T-cell (primary cell): ENCODE measurements around the gene ARHGAP12. TPM values are rescaled to one million over a fixed set of nuclear protein-coding genes. Genes with fewer than 3 reads are reported as not detected.

Experiments used
- ATAC-seq, 4 experiments: fragments of 200-7000 bp in 3 of 4; fragments of 150-1000 bp in 1 of 4; cut with Tn5 transposase; replicated peaks in 1 of 4; 1 replicate in 3 of 4; 2 replicates in 1 of 4; pipeline ENCODE4 v1.10.0; 2021; ENCODE audit warnings: moderate library complexity in 3 of 4, mild to moderate bottlenecking in 2 of 4, moderate number of reproducible peaks in 1 of 4
- CTCF ChIA-PET, 2 donors: fragments of 300-600 bp; sonication (Branson Sonifier 250); formaldehyde crosslinking; loops; one replicate each; lab custom pipeline; 2022; ENCODE audit warnings: antibody characterized with exemption in 2 of 2; lab: Charles Lee
- POLR2A ChIA-PET, 2 donors: fragments of 300-600 bp; sonication (Branson Sonifier 250); formaldehyde crosslinking; loops; one replicate each; lab custom pipeline; 2022; ENCODE audit warnings: antibody characterized with exemption in 2 of 2; lab: Charles Lee
- DNase-seq, 35 experiments: peaks; one replicate each; pipeline versions ENCODE4 v3.0.0 to v3.0.0-alpha.2; 2013 to 2023
- H3K27ac ChIP-seq: one replicate; pipeline ENCODE4 v1.5.1; 2013; ENCODE audit warnings: low read length
- H3K27me3 ChIP-seq, 2 experiments: replicated peaks in 1 of 2; 1 replicate in 1 of 2; 2 replicates in 1 of 2; pipeline versions ENCODE4 v1.6.1 to v1.7.0; 2013; ENCODE audit warnings: low read length in 1 of 2, mixed read lengths in 1 of 2; ENCODE audit not compliant: control insufficient read depth in 2 of 2, insufficient read depth in 2 of 2; ENCODE audit errors: extremely low read depth in 1 of 2
- H3K36me3 ChIP-seq, 2 donors: 1 replicate in 1 of 2; 2 replicates in 1 of 2; pipeline versions ENCODE4 v1.6.1 to v1.7.0; 2013; ENCODE audit warnings: low read length in 1 of 2; ENCODE audit not compliant: control insufficient read depth in 2 of 2, insufficient read depth in 1 of 2; ENCODE audit errors: extremely low read depth in 1 of 2
- H3K4me1 ChIP-seq, 2 experiments: 1 replicate in 1 of 2; 2 replicates in 1 of 2; pipeline versions ENCODE4 v1.6.1 to v1.7.0; 2013; ENCODE audit warnings: low read length in 2 of 2, mixed read lengths in 1 of 2; ENCODE audit not compliant: insufficient read depth in 2 of 2, control insufficient read depth in 1 of 2; ENCODE audit errors: extremely low read depth in 1 of 2
- H3K4me3 ChIP-seq, 2 donors: 1 replicate in 1 of 2; 2 replicates in 1 of 2; pipeline versions ENCODE4 v1.5.1 to v1.7.0; 2013; ENCODE audit warnings: mild to moderate bottlenecking in 2 of 2, low read length in 1 of 2, moderate library complexity in 1 of 2; ENCODE audit not compliant: control insufficient read depth in 1 of 2; ENCODE audit errors: extremely low read depth in 1 of 2
- H3K9me3 ChIP-seq: 2 replicates; pipeline ENCODE4 v1.7.0; 2013
- H3K27ac Mint-ChIP-seq, 2 donors: one replicate each; pipeline ENCODE4 v1.8.0; 2020 to 2021; ENCODE audit warnings: mild to moderate bottlenecking in 2 of 2, mixed read lengths in 2 of 2
- H3K27me3 Mint-ChIP-seq, 2 donors: one replicate each; pipeline ENCODE4 v1.8.0; 2021 to 2022; ENCODE audit warnings: mixed read lengths in 2 of 2
- H3K36me3 Mint-ChIP-seq: one replicate; pipeline ENCODE4 v1.8.0; 2021; ENCODE audit warnings: mixed read lengths
- H3K4me1 Mint-ChIP-seq, 3 donors: one replicate each; pipeline ENCODE4 v1.8.0; 2020 to 2022; ENCODE audit warnings: mixed read lengths in 3 of 3, mild to moderate bottlenecking in 1 of 3
- H3K4me3 Mint-ChIP-seq, 3 donors: one replicate each; pipeline ENCODE4 v1.8.0; 2020 to 2022; ENCODE audit warnings: mild to moderate bottlenecking in 3 of 3, mixed read lengths in 3 of 3, moderate library complexity in 3 of 3
- H3K9me3 Mint-ChIP-seq, 3 donors: one replicate each; pipeline ENCODE4 v1.8.0; 2020 to 2022; ENCODE audit warnings: mixed read lengths in 3 of 3
- WGBS: methylation state at CpG from one replicate; pipeline ENCODE4 v1.1.5; 2013; ENCODE audit warnings: missing lambda C conversion rate; ENCODE audit not compliant: insufficient coverage; 5-methylcytosine and 5-hydroxymethylcytosine counted together
- total RNA-seq, 35 experiments: library from RNA in 6 of 35; stranded (reverse) in 6 of 35; fragments of 120-200 nt in 1 of 35; gene quantifications; one replicate each; pipeline versions ENCODE4 v1.2.1 to v1.2.4 and lab custom pipeline; 2013 to 2026

Gene ARHGAP12
- total RNA-seq, 5 donors from 2014 or later (not counting 1 experiment from before 2014, with no cell fraction given), result 19.1 to 24.6 (median 23.0) TPM

GRCh38 chr10:31757831-31758230 lies 170.8 kb downstream of the ARHGAP12 start:
- Histone ChIP-seq H3K27ac (no peak overlapping the region), H3K4me3 (no peak overlapping the region), H3K36me3 (no peaks in the 10 kb centered on the region), H3K27me3 (no peaks in the 10 kb centered on the region), H3K9me3 (no peaks in the 10 kb centered on the region), H3K4me1 (peaks cover 7 to 15% of the 10 kb centered on the region in 2 experiments)
- DNase-seq (no peak), ATAC-seq (no peak)
- no peaks in the 10 kb centered on the region for H3K27me3 Mint-ChIP-seq
- H3K27ac Mint-ChIP-seq, result no peak overlapping the region
- peaks cover 13 to 15% (median 13%) of the 10 kb centered on the region in 3 donors for H3K4me1 Mint-ChIP-seq
- peak overlapping the region in 2 of 3 donors; percentile 39 to 93 for H3K4me3 Mint-ChIP-seq
- ChIA-PET POLR2A (interaction anchor here in 1 of 2 donors (0.6 kb wide), 1 partner anchor 843 kb away, joined by 3 read pairs; no protein-coding TSS in a partner anchor), CTCF (interaction anchor here in 1 of 2 donors (0.6 kb wide), 1 partner anchor 726 kb away, joined by 3 read pairs; no protein-coding TSS in a partner anchor)
- no peaks in the 10 kb centered on the region for H3K9me3 Mint-ChIP-seq
- 100% methylated on average over 4 of the region's 7 CpGs for WGBS
- no peaks in the 10 kb centered on the region for H3K36me3 Mint-ChIP-seq

DNA sequence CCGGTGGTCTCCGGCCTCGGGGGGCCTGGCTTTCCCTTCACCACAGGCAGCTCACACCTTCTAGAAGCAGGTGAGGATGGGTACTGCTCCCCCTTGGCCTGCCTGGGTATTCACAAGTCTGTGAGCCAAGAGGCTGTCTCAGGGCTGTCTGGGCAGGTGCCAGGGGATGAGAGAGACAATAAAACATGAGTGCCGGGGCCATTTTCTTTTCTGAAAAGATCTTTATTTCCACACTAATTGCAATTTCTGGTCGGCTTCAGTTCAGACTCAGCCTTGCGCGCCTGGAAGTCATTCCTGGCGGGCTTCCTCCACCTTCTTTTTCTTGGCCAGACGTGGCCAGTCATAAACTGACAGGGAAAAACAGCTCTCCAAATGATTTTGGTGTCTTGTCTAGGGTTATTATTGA lies 171.2 kb downstream of the ARHGAP12 start:
- no peaks in the 10 kb centered on the region for H3K27me3 ChIP-seq
- H3K27ac Mint-ChIP-seq, result no peak overlapping the region
- DNase-seq (peak in 4 of 35 experiments; percentile 6 to 31 (median 11)), ATAC-seq (no peak)
- H3K9me3 Mint-ChIP-seq, result no peaks in the 10 kb centered on the region
- no CpG with 5 or more reads among the region's 9 CpGs for WGBS
- peaks cover 7 to 15% of the 10 kb centered on the region in 2 experiments for H3K4me1 ChIP-seq
- peaks cover 13 to 15% (median 13%) of the 10 kb centered on the region in 3 donors for H3K4me1 Mint-ChIP-seq
- H3K36me3 ChIP-seq, result no peaks in the 10 kb centered on the region
- H3K4me3 ChIP-seq, result no peak overlapping the region
- H3K4me3 Mint-ChIP-seq, result peak overlapping the region in 1 of 3 donors; percentile 8
- no peaks in the 10 kb centered on the region for H3K9me3 ChIP-seq
- H3K27me3 Mint-ChIP-seq, result no peaks in the 10 kb centered on the region
- CTCF ChIA-PET, result interaction anchor here in 1 of 2 donors (0.6 kb wide), 1 partner anchor 725 kb away, joined by 3 read pairs; no protein-coding TSS in a partner anchor
- POLR2A ChIA-PET, result interaction anchor here in 1 of 2 donors (0.6 kb wide), 1 partner anchor 843 kb away, joined by 3 read pairs; no protein-coding TSS in a partner anchor
- H3K27ac ChIP-seq, result no peak overlapping the region
- H3K36me3 Mint-ChIP-seq, result no peaks in the 10 kb centered on the region

DNA sequence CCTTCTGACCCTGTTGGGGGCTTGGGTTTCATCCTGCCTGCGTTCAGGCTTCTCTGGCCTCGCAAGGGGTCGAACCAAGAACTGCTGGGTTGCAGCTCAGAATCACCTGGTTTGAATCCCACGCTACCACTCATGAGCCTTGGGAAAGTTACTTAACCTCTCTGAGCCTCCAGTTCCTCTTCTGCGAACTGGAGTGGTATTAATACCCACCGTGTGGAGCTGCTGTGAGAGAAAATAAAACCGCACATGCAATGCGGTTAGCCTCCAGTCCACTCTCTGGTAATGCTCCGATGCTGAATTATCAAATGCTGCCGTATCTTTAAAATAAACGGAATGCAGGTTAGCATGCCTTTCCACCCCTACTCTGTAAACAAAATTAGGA lies 171.9 kb downstream of the ARHGAP12 start:
- Mint-ChIP-seq H3K27ac (peak overlapping the region in 1 of 2 donors; percentile 58), H3K4me1 (peaks cover 13 to 15% (median 13%) of the 10 kb centered on the region in 3 donors), H3K27me3 (no peaks in the 10 kb centered on the region), H3K4me3 (no peak overlapping the region), H3K36me3 (no peaks in the 10 kb centered on the region), H3K9me3 (no peaks in the 10 kb centered on the region)
- peaks cover 7 to 15% of the 10 kb centered on the region in 2 experiments for H3K4me1 ChIP-seq
- no peak for DNase-seq
- CTCF ChIA-PET, result no interaction called here
- 93% methylated on average over 9 of the region's 11 CpGs for WGBS
- H3K36me3 ChIP-seq, result no peaks in the 10 kb centered on the region
- H3K27me3 ChIP-seq, result no peaks in the 10 kb centered on the region
- no peak overlapping the region for H3K27ac ChIP-seq
- POLR2A ChIA-PET, result no interaction called here
- no peak overlapping the region for H3K4me3 ChIP-seq
- ATAC-seq, result no peak
- H3K9me3 ChIP-seq, result no peaks in the 10 kb centered on the region

GRCh38 chr10:31756101-31756728 lies 172.4 kb downstream of the ARHGAP12 start:
- no peak overlapping the region for H3K4me3 Mint-ChIP-seq
- Histone ChIP-seq H3K9me3 (no peaks in the 10 kb centered on the region), H3K4me3 (no peak overlapping the region), H3K27ac (no peak overlapping the region), H3K27me3 (no peaks in the 10 kb centered on the region), H3K36me3 (no peaks in the 10 kb centered on the region), H3K4me1 (peaks cover 7 to 15% of the 10 kb centered on the region in 2 experiments)
- H3K27ac Mint-ChIP-seq, result peak overlapping the region in 1 of 2 donors; percentile 23
- WGBS, result 80% methylated on average over 5 of the region's 10 CpGs
- CTCF ChIA-PET, result no interaction called here
- H3K9me3 Mint-ChIP-seq, result no peaks in the 10 kb centered on the region
- no peak for ATAC-seq
- DNase-seq, result no peak
- H3K36me3 Mint-ChIP-seq, result no peaks in the 10 kb centered on the region
- POLR2A ChIA-PET, result no interaction called here
- no peaks in the 10 kb centered on the region for H3K27me3 Mint-ChIP-seq
- H3K4me1 Mint-ChIP-seq, result peaks cover 10 to 14% (median 13%) of the 10 kb centered on the region in 3 donors

Other genes with a start within 250 kb of the ARHGAP12 start
- 10 to 100 TPM; 42.3 to 51.9 (median 44.8) TPM for gene KIF5B, start 127.6 kb upstream of the ARHGAP12 start, total RNA-seq